Measurements from ENCODE around the gene SIPA1L3.

The SIPA1L3 gene

DNA sequence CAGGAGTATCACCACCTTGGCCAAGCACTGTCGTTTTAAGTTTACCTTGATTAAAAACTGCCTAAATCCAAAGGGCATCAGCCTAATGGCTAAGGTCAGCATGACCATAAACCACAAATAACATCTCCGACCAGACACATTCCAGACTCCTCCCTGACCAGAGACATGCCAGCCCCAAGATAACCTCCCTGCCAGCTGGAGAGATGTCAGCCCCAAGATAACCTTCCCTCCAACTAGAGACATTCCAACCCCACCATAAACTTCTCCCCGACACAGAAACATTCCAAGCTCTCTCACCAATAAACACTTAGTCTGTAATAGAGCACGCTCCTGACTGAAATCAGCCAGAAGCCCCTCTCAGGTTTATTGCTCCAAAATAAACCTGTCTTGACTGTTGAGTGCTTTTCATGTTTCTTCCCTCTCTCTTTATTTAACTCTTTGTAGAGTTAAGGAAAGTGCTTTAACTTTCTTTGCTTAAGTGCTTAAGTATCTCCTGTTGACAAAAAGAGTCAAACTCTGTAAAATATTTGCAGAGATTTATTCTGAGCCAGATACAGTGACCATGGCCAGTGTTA, 37.2 kb upstream of the SIPA1L3 start:
- TF ChIP-seq, protein P1, sequence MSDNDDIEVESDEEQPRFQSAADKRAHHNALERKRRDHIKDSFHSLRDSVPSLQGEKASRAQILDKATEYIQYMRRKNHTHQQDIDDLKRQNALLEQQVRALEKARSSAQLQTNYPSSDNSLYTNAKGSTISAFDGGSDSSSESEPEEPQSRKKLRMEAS (IDR thresholded peaks at IDR 0.05) = no peak
- TF ChIP-seq YY1 (IDR thresholded peaks at IDR 0.05; ENCODE audit: low read depth) = no peak
- TF ChIP-seq, protein P2, sequence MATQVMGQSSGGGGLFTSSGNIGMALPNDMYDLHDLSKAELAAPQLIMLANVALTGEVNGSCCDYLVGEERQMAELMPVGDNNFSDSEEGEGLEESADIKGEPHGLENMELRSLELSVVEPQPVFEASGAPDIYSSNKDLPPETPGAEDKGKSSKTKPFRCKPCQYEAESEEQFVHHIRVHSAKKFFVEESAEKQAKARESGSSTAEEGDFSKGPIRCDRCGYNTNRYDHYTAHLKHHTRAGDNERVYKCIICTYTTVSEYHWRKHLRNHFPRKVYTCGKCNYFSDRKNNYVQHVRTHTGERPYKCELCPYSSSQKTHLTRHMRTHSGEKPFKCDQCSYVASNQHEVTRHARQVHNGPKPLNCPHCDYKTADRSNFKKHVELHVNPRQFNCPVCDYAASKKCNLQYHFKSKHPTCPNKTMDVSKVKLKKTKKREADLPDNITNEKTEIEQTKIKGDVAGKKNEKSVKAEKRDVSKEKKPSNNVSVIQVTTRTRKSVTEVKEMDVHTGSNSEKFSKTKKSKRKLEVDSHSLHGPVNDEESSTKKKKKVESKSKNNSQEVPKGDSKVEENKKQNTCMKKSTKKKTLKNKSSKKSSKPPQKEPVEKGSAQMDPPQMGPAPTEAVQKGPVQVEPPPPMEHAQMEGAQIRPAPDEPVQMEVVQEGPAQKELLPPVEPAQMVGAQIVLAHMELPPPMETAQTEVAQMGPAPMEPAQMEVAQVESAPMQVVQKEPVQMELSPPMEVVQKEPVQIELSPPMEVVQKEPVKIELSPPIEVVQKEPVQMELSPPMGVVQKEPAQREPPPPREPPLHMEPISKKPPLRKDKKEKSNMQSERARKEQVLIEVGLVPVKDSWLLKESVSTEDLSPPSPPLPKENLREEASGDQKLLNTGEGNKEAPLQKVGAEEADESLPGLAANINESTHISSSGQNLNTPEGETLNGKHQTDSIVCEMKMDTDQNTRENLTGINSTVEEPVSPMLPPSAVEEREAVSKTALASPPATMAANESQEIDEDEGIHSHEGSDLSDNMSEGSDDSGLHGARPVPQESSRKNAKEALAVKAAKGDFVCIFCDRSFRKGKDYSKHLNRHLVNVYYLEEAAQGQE (IDR thresholded peaks at IDR 0.05; ENCODE audit: low read depth) = no peak
- TF ChIP-seq CEBPB (IDR thresholded peaks at IDR 0.05) = no peak
- TF ChIP-seq NFIC (IDR thresholded peaks at IDR 0.05) = no peak
- TF ChIP-seq RAD21 (IDR thresholded peaks at IDR 0.05; ENCODE audit: low read depth) = no peak
- no peak for TF ChIP-seq CREB1 (IDR thresholded peaks at IDR 0.05; ENCODE audit: low read depth)
- TF ChIP-seq, protein P3, sequence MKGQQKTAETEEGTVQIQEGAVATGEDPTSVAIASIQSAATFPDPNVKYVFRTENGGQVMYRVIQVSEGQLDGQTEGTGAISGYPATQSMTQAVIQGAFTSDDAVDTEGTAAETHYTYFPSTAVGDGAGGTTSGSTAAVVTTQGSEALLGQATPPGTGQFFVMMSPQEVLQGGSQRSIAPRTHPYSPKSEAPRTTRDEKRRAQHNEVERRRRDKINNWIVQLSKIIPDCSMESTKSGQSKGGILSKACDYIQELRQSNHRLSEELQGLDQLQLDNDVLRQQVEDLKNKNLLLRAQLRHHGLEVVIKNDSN (IDR thresholded peaks at IDR 0.05) = no peak
- TF ChIP-seq TAF1 (IDR thresholded peaks at IDR 0.05; ENCODE audit: low read depth) = no peak
- TF ChIP-seq FOXM1 (IDR thresholded peaks at IDR 0.05; ENCODE audit: borderline replicate concordance, low read depth) = no peak
- no peak for TF ChIP-seq EP300 (IDR thresholded peaks at IDR 0.05; ENCODE audit: borderline replicate concordance)
- no peak for TF ChIP-seq TCF12 (IDR thresholded peaks at IDR 0.05; ENCODE audit: low read depth)
- TF ChIP-seq EGR1 (IDR thresholded peaks at IDR 0.05) = no peak
- no peak for TF ChIP-seq TEAD4 (IDR thresholded peaks at IDR 0.05)
- TF ChIP-seq ZBTB7A (IDR thresholded peaks at IDR 0.05; ENCODE audit: low read depth) = no peak

DNA sequence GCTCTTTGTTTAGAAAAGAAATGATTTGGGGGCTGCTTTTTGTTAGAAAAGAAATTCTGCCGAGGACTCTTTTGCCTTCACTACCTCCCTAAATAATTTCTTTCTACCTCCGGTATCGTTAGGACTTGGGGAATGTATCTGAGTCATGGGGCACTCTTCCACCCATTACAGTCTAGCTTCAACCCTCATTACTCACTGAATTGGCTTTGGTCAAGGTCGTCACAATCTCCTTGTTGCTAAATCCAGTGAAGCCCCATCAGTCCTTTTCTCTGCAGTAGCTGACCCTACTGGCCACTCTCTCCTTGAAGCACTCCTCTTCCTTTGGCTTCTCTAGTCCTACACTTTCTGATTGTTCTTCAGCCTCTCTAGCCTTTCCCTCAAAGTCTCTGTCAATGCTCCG, 34.6 kb upstream of the SIPA1L3 start:
- TF ChIP-seq TCF12 (IDR thresholded peaks at IDR 0.05; ENCODE audit: low read depth) = no peak
- TF ChIP-seq TEAD4 (IDR thresholded peaks at IDR 0.05) = no peak
- TF ChIP-seq EP300 (IDR thresholded peaks at IDR 0.05; ENCODE audit: borderline replicate concordance) = no peak
- TF ChIP-seq CREB1 (IDR thresholded peaks at IDR 0.05; ENCODE audit: low read depth) = no peak
- TF ChIP-seq CEBPB (IDR thresholded peaks at IDR 0.05) = no peak
- no peak for TF ChIP-seq FOXM1 (IDR thresholded peaks at IDR 0.05; ENCODE audit: borderline replicate concordance, low read depth)
- TF ChIP-seq, protein P3 (IDR thresholded peaks at IDR 0.05) = no peak
- TF ChIP-seq, protein P1 (IDR thresholded peaks at IDR 0.05) = no peak
- TF ChIP-seq EGR1 (IDR thresholded peaks at IDR 0.05) = no peak
- no peak for TF ChIP-seq YY1 (IDR thresholded peaks at IDR 0.05; ENCODE audit: low read depth)
- TF ChIP-seq RAD21 (IDR thresholded peaks at IDR 0.05; ENCODE audit: low read depth) = no peak
- TF ChIP-seq ZBTB7A (IDR thresholded peaks at IDR 0.05; ENCODE audit: low read depth) = no peak
- no peak for TF ChIP-seq NFIC (IDR thresholded peaks at IDR 0.05)
- TF ChIP-seq, protein P2 (IDR thresholded peaks at IDR 0.05; ENCODE audit: low read depth) = no peak
- TF ChIP-seq TAF1 (IDR thresholded peaks at IDR 0.05; ENCODE audit: low read depth) = no peak

DNA sequence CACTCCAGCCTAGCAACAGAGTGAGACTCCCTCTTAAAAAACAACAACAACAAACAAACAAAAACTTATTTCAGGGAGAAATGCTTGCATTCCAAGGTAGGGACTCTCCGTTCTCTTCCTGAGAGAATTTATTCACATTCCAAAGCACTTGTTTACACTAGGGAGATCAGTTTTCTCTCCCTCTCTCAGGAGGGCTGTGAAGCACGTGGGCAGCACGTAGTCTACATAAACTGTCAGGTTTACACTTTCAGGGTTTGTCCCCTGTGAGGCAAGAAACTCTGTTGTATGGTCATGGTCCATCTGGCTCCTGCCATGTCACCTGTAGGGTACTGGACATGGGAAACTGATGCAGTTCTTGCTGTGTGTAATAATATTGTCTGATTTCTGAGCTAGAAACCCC, 32.2 kb upstream of the SIPA1L3 start:
- no peak for TF ChIP-seq TCF12 (IDR thresholded peaks at IDR 0.05; ENCODE audit: low read depth)
- no peak for TF ChIP-seq EP300 (IDR thresholded peaks at IDR 0.05; ENCODE audit: borderline replicate concordance)
- no peak for TF ChIP-seq TAF1 (IDR thresholded peaks at IDR 0.05; ENCODE audit: low read depth)
- TF ChIP-seq YY1 (IDR thresholded peaks at IDR 0.05; ENCODE audit: low read depth) = no peak
- no peak for TF ChIP-seq NFIC (IDR thresholded peaks at IDR 0.05)
- no peak for TF ChIP-seq EGR1 (IDR thresholded peaks at IDR 0.05)
- no peak for TF ChIP-seq FOXM1 (IDR thresholded peaks at IDR 0.05; ENCODE audit: borderline replicate concordance, low read depth)
- TF ChIP-seq, protein P1 (IDR thresholded peaks at IDR 0.05) = no peak

DNA sequence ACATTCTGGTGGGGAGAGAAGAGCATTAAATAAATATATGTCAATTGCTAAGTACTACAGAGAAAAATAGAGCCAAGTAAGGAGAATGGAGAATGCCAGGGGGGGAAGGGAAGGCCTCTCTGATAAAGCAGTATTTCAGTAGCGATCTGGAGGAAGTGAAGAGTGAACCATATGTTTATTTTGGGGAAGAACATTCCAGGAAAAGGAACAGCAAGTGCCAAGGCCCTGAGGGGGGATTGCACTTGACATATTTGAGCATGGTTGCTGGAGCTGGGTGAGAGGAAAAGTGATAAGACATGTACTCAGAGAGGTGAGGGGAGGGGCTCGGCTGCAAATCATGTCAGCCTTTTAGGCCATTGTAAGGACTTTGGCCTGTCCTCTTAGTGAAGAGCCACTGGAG, 31.0 kb upstream of the SIPA1L3 start:
- no peak for TF ChIP-seq TEAD4 (IDR thresholded peaks at IDR 0.05)
- TF ChIP-seq RAD21 (IDR thresholded peaks at IDR 0.05; ENCODE audit: low read depth) = no peak
- no peak for TF ChIP-seq FOXM1 (IDR thresholded peaks at IDR 0.05; ENCODE audit: borderline replicate concordance, low read depth)

DNA sequence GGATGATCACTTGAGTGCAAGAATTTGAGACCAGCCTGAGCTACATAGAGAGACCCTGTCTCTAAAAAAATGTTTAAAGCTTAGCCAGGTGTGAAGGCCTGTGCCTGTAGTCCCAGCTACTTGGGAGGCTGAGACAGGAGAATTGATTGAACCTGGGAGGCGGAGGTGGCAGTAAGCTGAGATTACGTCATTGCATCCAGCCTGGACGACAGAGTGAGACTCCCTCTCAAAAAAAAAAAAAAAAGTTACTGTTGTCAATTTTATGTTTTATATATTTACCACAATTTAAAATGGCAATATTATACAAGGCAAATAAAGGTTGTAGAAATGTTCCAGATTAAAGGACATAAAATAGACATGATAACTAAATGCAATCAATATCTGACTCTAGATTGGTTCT, 29.9 kb upstream of the SIPA1L3 start:
- TF ChIP-seq TCF12 (IDR thresholded peaks at IDR 0.05; ENCODE audit: low read depth) (no peak), NFIC (IDR thresholded peaks at IDR 0.05) (no peak), ZBTB7A (IDR thresholded peaks at IDR 0.05; ENCODE audit: low read depth) (no peak), YY1 (IDR thresholded peaks at IDR 0.05; ENCODE audit: low read depth) (no peak), TEAD4 (IDR thresholded peaks at IDR 0.05) (no peak), EP300 (IDR thresholded peaks at IDR 0.05; ENCODE audit: borderline replicate concordance) (no peak), TAF1 (IDR thresholded peaks at IDR 0.05; ENCODE audit: low read depth) (no peak), RAD21 (IDR thresholded peaks at IDR 0.05; ENCODE audit: low read depth) (no peak), CREB1 (IDR thresholded peaks at IDR 0.05; ENCODE audit: low read depth) (no peak), FOXM1 (IDR thresholded peaks at IDR 0.05; ENCODE audit: borderline replicate concordance, low read depth) (no peak), EGR1 (IDR thresholded peaks at IDR 0.05) (no peak), CEBPB (IDR thresholded peaks at IDR 0.05) (no peak)
- TF ChIP-seq, protein P1 (IDR thresholded peaks at IDR 0.05) = no peak
- TF ChIP-seq, protein P2 (IDR thresholded peaks at IDR 0.05; ENCODE audit: low read depth) = no peak
- TF ChIP-seq, protein P3 (IDR thresholded peaks at IDR 0.05) = no peak

Data from Ishikawa (cell line).